Lower leg skin (tissue), 3 donors: ENCODE data around the gene RAPGEF1.

ENCODE experiments used
- POLR2A ChIP-seq, 2 donors: fragments of 450-650 bp; IDR thresholded peaks; one replicate each; pipeline ENCODE4 v1.6.1; 2016 to 2017; ENCODE audit warnings: antibody characterized with exemption in 2 of 2, mild to moderate bottlenecking in 1 of 2, moderate library complexity in 1 of 2
- TF ChIP-seq, protein P1 (sequence below), 3 donors: fragments of 450-650 bp; IDR thresholded peaks; one replicate each; pipeline ENCODE4 v1.5.1; 2016; ENCODE audit warnings: antibody characterized with exemption in 3 of 3, mild to moderate bottlenecking in 3 of 3, moderate library complexity in 2 of 3

DNA sequence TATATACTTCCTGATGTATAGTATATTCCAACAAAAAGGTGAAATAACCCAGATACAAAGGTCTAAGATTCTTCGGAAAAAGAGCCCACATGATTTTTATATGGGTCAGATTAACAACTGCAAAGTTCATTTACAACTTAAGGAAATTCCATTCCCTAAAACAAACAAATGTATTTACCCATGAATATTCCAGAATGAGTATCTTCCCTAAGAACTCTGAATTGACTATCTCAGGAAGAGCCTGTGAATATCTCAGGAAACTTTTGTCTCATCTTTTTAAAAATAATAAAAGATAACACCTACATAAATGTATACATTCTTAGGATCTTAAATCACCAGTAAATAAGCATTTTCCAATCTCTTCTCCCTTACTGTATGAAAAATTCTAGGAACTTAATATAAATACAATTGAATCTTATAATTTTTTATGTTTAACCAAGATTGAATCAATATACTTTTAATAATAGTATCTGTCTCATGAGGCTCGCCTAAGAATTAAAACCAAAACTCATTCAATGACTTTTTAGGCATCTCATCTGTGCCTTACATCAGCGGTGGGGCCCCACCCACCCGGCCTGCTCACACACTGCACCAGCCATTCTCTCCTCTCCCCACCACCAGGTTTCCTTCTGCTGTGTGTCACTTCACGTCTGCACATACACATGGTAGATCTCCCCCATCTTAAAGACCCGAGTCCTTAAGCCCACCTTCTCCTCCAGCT is 78.1 kb downstream of the RAPGEF1 start:
- TF ChIP-seq, protein P1, sequence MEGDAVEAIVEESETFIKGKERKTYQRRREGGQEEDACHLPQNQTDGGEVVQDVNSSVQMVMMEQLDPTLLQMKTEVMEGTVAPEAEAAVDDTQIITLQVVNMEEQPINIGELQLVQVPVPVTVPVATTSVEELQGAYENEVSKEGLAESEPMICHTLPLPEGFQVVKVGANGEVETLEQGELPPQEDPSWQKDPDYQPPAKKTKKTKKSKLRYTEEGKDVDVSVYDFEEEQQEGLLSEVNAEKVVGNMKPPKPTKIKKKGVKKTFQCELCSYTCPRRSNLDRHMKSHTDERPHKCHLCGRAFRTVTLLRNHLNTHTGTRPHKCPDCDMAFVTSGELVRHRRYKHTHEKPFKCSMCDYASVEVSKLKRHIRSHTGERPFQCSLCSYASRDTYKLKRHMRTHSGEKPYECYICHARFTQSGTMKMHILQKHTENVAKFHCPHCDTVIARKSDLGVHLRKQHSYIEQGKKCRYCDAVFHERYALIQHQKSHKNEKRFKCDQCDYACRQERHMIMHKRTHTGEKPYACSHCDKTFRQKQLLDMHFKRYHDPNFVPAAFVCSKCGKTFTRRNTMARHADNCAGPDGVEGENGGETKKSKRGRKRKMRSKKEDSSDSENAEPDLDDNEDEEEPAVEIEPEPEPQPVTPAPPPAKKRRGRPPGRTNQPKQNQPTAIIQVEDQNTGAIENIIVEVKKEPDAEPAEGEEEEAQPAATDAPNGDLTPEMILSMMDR (IDR thresholded peaks at IDR 0.05): no peak
- TF ChIP-seq POLR2A (IDR thresholded peaks at IDR 0.05): no peak
